HepG2 (cell line): ENCODE measurements around the gene RUFY2. TPM values are rescaled to one million over a fixed set of nuclear protein-coding genes. Genes with fewer than 3 reads are reported as not detected.

Source experiments
- ATAC-seq: fragments of 200-7000 bp; cut with Tn5 transposase; 3 replicates; pipeline ENCODE4 v1.9.1; 2020; ENCODE audit warnings: mild to moderate bottlenecking, moderate library complexity
- BruUV-seq: library from RNA; stranded (reverse); fragments of 400-500 nt; replicated peaks from 2 replicates; lab custom pipeline; 2021; lab: Mats Ljungman, UMichigan
- CTCF ChIA-PET: fragments of 300-600 bp; formaldehyde crosslinking; extraction: SDS; loops from one replicate; lab custom pipeline; 2021; ENCODE audit warnings: low total read pairs, inconsistent platforms, low intra/inter-chr PET ratio; lab: Yijun Ruan, JAX
- POLR2A ChIA-PET: fragments of 350-600 bp; sonication (Branson Sonifier 250); formaldehyde crosslinking; loops from one replicate; lab custom pipeline; 2020; ENCODE audit warnings: antibody characterized with exemption, inconsistent platforms; lab: Yijun Ruan, JAX
- DNase-seq: peaks from one replicate; pipeline ENCODE4 v3.0.0-alpha.2; 2015; ENCODE audit warnings: low spot score
- FAIRE-seq: peaks from 3 replicates; lab custom pipeline; 2011; peaks lifted over from hg19 to GRCh38; lab: Jason Lieb, UNC
- H2AFZ ChIP-seq: one replicate; pipeline ENCODE4 v1.6.1; 2011; ENCODE audit warnings: low read length, inconsistent platforms
- H3K27ac ChIP-seq: fragments of 300-600 bp; 3 replicates; pipeline ENCODE4 v1.8.0; 2011; ENCODE audit warnings: mixed run types, mild to moderate bottlenecking, mixed read lengths, low read length, inconsistent platforms; ENCODE audit not compliant: insufficient read depth; ENCODE audit errors: extremely low read length
- H3K27me3 ChIP-seq, 2 experiments: fragments of 200-600 bp in 1 of 2; 2 replicates in 1 of 2; 3 replicates in 1 of 2; pipeline versions ENCODE4 v1.6.0 to v1.8.0; 2011; ENCODE audit warnings: low read length in 2 of 2, mild to moderate bottlenecking in 2 of 2, moderate library complexity in 2 of 2, inconsistent platforms in 1 of 2; ENCODE audit not compliant: insufficient read depth in 2 of 2, control insufficient read depth in 1 of 2
- H3K36me3 ChIP-seq, 2 experiments: fragments of 200-600 bp in 1 of 2; replicated peaks in 1 of 2; 2 replicates in 1 of 2; 3 replicates in 1 of 2; pipeline versions ENCODE4 v1.5.1 to v1.8.0; 2011; ENCODE audit warnings: low read length in 2 of 2, inconsistent platforms in 1 of 2; ENCODE audit not compliant: insufficient read depth in 2 of 2, control insufficient read depth in 1 of 2
- H3K4me1 ChIP-seq: 2 replicates; pipeline ENCODE4 v1.5.1; 2012; ENCODE audit warnings: low read length, inconsistent platforms; ENCODE audit not compliant: insufficient read depth
- H3K4me2 ChIP-seq: 2 replicates; pipeline ENCODE4 v1.6.0; 2011; ENCODE audit warnings: low read depth, low read length, inconsistent platforms
- H3K4me3 ChIP-seq, 3 experiments: fragments of 200-600 bp in 1 of 3; sonication (generic), shearing (Covaris generic) in 1 of 3; replicated peaks in 1 of 3; 2 replicates each; pipeline ENCODE4 v1.5.1; 2011 to 2016; ENCODE audit warnings: low read length in 3 of 3, inconsistent platforms in 2 of 3, low read depth in 2 of 3, mild to moderate bottlenecking in 2 of 3, control low read depth in 1 of 3, mixed read lengths in 1 of 3; ENCODE audit not compliant: insufficient read depth in 1 of 3
- H3K79me2 ChIP-seq: one replicate; pipeline ENCODE4 v1.6.1; 2011; ENCODE audit warnings: low read length, inconsistent platforms; ENCODE audit not compliant: insufficient read depth
- H3K9ac ChIP-seq: 2 replicates; pipeline ENCODE4 v1.6.0; 2011; ENCODE audit warnings: mild to moderate bottlenecking, low read depth, low read length, inconsistent platforms; ENCODE audit not compliant: insufficient read depth
- H3K9me3 ChIP-seq: 2 replicates; pipeline ENCODE4 v1.5.1; 2012; ENCODE audit warnings: mild to moderate bottlenecking, low read length
- H4K20me1 ChIP-seq: 2 replicates; pipeline ENCODE4 v1.6.0; 2011; ENCODE audit warnings: inconsistent platforms, mild to moderate bottlenecking, low read length, moderate library complexity; ENCODE audit not compliant: insufficient read depth
- ATF5 ChIP-seq: sonication (generic); formaldehyde crosslinking; IDR thresholded peaks from 2 replicates; pipeline ENCODE4 v1.4.0; 2020; ENCODE audit warnings: mild to moderate bottlenecking, low read depth, missing genetic modification reagents
- FOXK2 ChIP-seq: fragments of 450-650 bp; IDR thresholded peaks from 2 replicates; pipeline ENCODE4 v1.6.1; 2016
- HOXA3 ChIP-seq: sonication (generic); formaldehyde crosslinking; IDR thresholded peaks from 2 replicates; pipeline ENCODE4 v1.5.0; 2020; ENCODE audit warnings: missing genetic modification reagents
- NFIC ChIP-seq: IDR thresholded peaks from 2 replicates; pipeline ENCODE4 v1.6.1; 2012; ENCODE audit warnings: mild to moderate bottlenecking, low read length, inconsistent platforms
- SIX4 ChIP-seq: sonication (generic); formaldehyde crosslinking; IDR thresholded peaks from 2 replicates; pipeline ENCODE4 v1.4.0; 2020; ENCODE audit warnings: missing genetic modification reagents
- THYN1 ChIP-seq: sonication (generic); formaldehyde crosslinking; IDR thresholded peaks from 2 replicates; pipeline ENCODE4 v1.8.1; 2023; ENCODE audit warnings: low read depth, mild to moderate bottlenecking, moderate library complexity, missing genetic modification reagents, borderline replicate concordance
- ZBTB46 ChIP-seq: sonication (generic); formaldehyde crosslinking; IDR thresholded peaks from 2 replicates; pipeline ENCODE4 v1.4.0; 2020; ENCODE audit warnings: mild to moderate bottlenecking, missing genetic modification reagents, borderline replicate concordance
- ZFP62 ChIP-seq: sonication (generic); formaldehyde crosslinking; IDR thresholded peaks from 2 replicates; pipeline ENCODE4 v1.4.0; 2020; ENCODE audit warnings: missing genetic modification reagents
- ZNF20 ChIP-seq: sonication (generic); formaldehyde crosslinking; IDR thresholded peaks from 2 replicates; pipeline ENCODE4 v1.4.0; 2020; ENCODE audit warnings: mild to moderate bottlenecking, moderate library complexity, missing genetic modification reagents
- ZNF296 ChIP-seq: sonication (generic); formaldehyde crosslinking; conservative IDR thresholded peaks from 2 replicates; pipeline ENCODE4 v1.5.0; 2020; ENCODE audit warnings: mild to moderate bottlenecking, missing genetic modification reagents
- ZNF724P ChIP-seq: sonication (generic); formaldehyde crosslinking; IDR thresholded peaks from 2 replicates; pipeline ENCODE4 v1.8.0; 2022; ENCODE audit warnings: missing genetic modification reagents, borderline replicate concordance
- ZNF780A ChIP-seq: sonication (generic); formaldehyde crosslinking; IDR thresholded peaks from 2 replicates; pipeline ENCODE4 v1.8.0; 2022; ENCODE audit warnings: mild to moderate bottlenecking, missing genetic modification reagents, moderate library complexity
- WGBS: methylation state at CpG from one replicate; pipeline ENCODE4 v1.1.6; 2017; ENCODE audit warnings: low lambda C conversion rate; 5-methylcytosine and 5-hydroxymethylcytosine counted together
- in situ Hi-C: cut with HindIII; loops from 2 replicates; pipeline ENCODE4 v1.10.0; 2017; ENCODE audit warnings: low pct_unique_long_range_greater_than_20kb; ENCODE audit not compliant: extremely low pct_ligation_motif_present
- intact Hi-C: fragments of 100-400 bp; cut with micrococcal nuclease; formaldehyde crosslinking; loops from one replicate; pipeline ENCODE4 v1.10.0; 2022; ENCODE audit not compliant: unreplicated experiment
- polyA plus RNA-seq, 8 experiments: library from polyadenylated mRNA; depleted of rRNA in 3 of 8; stranded (reverse) in 7 of 8; unstranded in 1 of 8; fragments of >200 nt; fragmentation: Illumina TruSeq in 4 of 8; extraction: Trizol in 4 of 8; gene quantifications; 2 replicates each; pipeline versions ENCODE4 v1.2.1 to v1.2.3, GENCODE V29; 2011 to 2016; ENCODE audit warnings: low read depth in 4 of 8, missing spikeins in 1 of 8, mixed read lengths in 1 of 8; ENCODE audit not compliant: insufficient read depth in 1 of 8
- total RNA-seq, 5 experiments: library from RNA; depleted of rRNA; stranded (reverse); fragments of >200 nt; fragmentation: Illumina TruSeq; extraction: Trizol; gene quantifications; 2 replicates each; pipeline ENCODE4 v1.2.3, GENCODE V29; 2016; ENCODE audit warnings: low read depth in 1 of 5
- TF ChIP-seq, protein P1 (sequence below): sonication (generic); formaldehyde crosslinking; IDR thresholded peaks from 2 replicates; pipeline ENCODE4 v1.5.1; 2020; ENCODE audit warnings: mild to moderate bottlenecking, moderate library complexity, missing genetic modification reagents
- TF ChIP-seq, protein P2 (sequence below): IDR thresholded peaks from 2 replicates; pipeline ENCODE4 v1.6.1; 2016; ENCODE audit warnings: low read depth, missing genetic modification reagents, missing compliant biosample characterization

RUFY2 gene
- total and polyA plus RNA-seq, 2 of the 13 experiments (the other 11 are each of a cell fraction or from before 2014, with no cell fraction given), result 10.1 to 16.1 TPM

GRCh38 chr10:68330852-68331454 is 76.1 kb downstream of the RUFY2 start (continued):
- TF ChIP-seq THYN1 (CRISPR knock-in tag) (no peak), ZNF296 (no peak), NFIC (no peak), ZFP62 (CRISPR knock-in tag) (no peak), ZNF724P (CRISPR knock-in tag) (no peak), HOXA3 (CRISPR knock-in tag) (no peak), ATF5 (no peak), SIX4 (CRISPR knock-in tag) (no peak)
- TF ChIP-seq, protein P1, sequence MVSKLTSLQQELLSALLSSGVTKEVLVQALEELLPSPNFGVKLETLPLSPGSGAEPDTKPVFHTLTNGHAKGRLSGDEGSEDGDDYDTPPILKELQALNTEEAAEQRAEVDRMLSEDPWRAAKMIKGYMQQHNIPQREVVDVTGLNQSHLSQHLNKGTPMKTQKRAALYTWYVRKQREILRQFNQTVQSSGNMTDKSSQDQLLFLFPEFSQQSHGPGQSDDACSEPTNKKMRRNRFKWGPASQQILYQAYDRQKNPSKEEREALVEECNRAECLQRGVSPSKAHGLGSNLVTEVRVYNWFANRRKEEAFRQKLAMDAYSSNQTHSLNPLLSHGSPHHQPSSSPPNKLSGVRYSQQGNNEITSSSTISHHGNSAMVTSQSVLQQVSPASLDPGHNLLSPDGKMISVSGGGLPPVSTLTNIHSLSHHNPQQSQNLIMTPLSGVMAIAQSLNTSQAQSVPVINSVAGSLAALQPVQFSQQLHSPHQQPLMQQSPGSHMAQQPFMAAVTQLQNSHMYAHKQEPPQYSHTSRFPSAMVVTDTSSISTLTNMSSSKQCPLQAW (CRISPR knock-in tag), result 0 out of 2 replicates have a peak, but pooled peaks have one; percentile 1

DNA sequence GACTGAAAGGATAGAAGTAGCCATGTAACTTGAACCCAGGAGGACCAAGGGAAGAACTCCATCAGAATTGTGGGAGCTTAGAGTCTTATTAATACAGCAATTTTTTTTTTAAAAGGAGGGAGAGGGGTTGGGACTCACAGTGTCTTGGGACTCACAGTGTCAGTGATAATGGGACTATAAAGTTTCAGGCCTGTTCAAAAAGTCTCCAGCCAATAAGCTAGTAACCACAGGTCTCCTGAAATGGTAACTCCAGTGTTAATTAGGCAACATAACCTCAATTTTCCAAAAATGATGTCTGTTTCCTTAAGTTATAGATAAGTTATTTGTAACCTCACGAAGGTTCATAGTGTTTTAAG is 77.6 kb downstream of the RUFY2 start:
- BruUV-seq, result no TSS peak
- H2AFZ ChIP-seq, result no peak overlapping the region
- H3K9me3 ChIP-seq, result no peaks in the 10 kb centered on the region
- H3K4me3 ChIP-seq, result no peak overlapping the region
- H3K36me3 ChIP-seq, result no peaks in the 10 kb centered on the region
- no peak for DNase-seq
- ChIA-PET CTCF (no interaction called here), POLR2A (no interaction called here)
- intact Hi-C loops (no loop called here), in situ Hi-C loops (no loop called here)
- FAIRE-seq, result no peak
- H3K79me2 ChIP-seq, result peaks cover 26% of the 10 kb centered on the region
- no peak for ATAC-seq
- no peak overlapping the region for H3K9ac ChIP-seq
- H3K4me1 ChIP-seq, result peaks cover 28% of the 10 kb centered on the region
- peaks cover 17% of the 10 kb centered on the region for H4K20me1 ChIP-seq
- H3K27me3 ChIP-seq, result no peaks in the 10 kb centered on the region; a peak in 1 of 5 replicates
- no peak overlapping the region for H3K4me2 ChIP-seq
- WGBS, result 100% methylated on average over 1 of the region's 1 CpG
- H3K27ac ChIP-seq, result no peak overlapping the region
- no peak for TF ChIP-seq FOXK2
- no peak for TF ChIP-seq ZBTB46 (CRISPR knock-in tag)
- TF ChIP-seq ZNF780A (CRISPR knock-in tag), result no peak
- TF ChIP-seq, protein P2, sequence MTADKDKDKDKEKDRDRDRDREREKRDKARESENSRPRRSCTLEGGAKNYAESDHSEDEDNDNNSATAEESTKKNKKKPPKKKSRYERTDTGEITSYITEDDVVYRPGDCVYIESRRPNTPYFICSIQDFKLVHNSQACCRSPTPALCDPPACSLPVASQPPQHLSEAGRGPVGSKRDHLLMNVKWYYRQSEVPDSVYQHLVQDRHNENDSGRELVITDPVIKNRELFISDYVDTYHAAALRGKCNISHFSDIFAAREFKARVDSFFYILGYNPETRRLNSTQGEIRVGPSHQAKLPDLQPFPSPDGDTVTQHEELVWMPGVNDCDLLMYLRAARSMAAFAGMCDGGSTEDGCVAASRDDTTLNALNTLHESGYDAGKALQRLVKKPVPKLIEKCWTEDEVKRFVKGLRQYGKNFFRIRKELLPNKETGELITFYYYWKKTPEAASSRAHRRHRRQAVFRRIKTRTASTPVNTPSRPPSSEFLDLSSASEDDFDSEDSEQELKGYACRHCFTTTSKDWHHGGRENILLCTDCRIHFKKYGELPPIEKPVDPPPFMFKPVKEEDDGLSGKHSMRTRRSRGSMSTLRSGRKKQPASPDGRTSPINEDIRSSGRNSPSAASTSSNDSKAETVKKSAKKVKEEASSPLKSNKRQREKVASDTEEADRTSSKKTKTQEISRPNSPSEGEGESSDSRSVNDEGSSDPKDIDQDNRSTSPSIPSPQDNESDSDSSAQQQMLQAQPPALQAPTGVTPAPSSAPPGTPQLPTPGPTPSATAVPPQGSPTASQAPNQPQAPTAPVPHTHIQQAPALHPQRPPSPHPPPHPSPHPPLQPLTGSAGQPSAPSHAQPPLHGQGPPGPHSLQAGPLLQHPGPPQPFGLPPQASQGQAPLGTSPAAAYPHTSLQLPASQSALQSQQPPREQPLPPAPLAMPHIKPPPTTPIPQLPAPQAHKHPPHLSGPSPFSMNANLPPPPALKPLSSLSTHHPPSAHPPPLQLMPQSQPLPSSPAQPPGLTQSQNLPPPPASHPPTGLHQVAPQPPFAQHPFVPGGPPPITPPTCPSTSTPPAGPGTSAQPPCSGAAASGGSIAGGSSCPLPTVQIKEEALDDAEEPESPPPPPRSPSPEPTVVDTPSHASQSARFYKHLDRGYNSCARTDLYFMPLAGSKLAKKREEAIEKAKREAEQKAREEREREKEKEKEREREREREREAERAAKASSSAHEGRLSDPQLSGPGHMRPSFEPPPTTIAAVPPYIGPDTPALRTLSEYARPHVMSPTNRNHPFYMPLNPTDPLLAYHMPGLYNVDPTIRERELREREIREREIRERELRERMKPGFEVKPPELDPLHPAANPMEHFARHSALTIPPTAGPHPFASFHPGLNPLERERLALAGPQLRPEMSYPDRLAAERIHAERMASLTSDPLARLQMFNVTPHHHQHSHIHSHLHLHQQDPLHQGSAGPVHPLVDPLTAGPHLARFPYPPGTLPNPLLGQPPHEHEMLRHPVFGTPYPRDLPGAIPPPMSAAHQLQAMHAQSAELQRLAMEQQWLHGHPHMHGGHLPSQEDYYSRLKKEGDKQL, result no peak
- TF ChIP-seq ZNF20 (CRISPR knock-in tag), result no peak
